Endothelial cell of umbilical vein (primary cell): Measurements from ENCODE around the gene DOCK8. TPM values are rescaled to one million over a fixed set of nuclear protein-coding genes. Genes with fewer than 3 reads are reported as not detected.

Experiments
- BruUV-seq: library from RNA; stranded (reverse); fragments of 400-500 nt; replicated peaks from 2 replicates; lab custom pipeline; 2021; lab: Mats Ljungman, UMichigan
- CTCF ChIA-PET: fragments of 300-600, 350-600 bp; sonication (Branson Sonifier 250); formaldehyde crosslinking; loops from one replicate; lab custom pipeline; 2021; ENCODE audit warnings: antibody characterized with exemption, inconsistent platforms; lab: Charles Lee
- POLR2A ChIA-PET: fragments of 300-600, 350-600 bp; sonication (Branson Sonifier 250); formaldehyde crosslinking; loops from one replicate; lab custom pipeline; 2021; ENCODE audit warnings: antibody characterized with exemption, inconsistent platforms; lab: Charles Lee
- DNase-seq: peaks from one replicate; pipeline ENCODE4 v3.0.0-alpha.2; 2011; ENCODE audit warnings: low read depth, low spot score
- FAIRE-seq: peaks from 2 replicates; lab custom pipeline; 2011; peaks lifted over from hg19 to GRCh38; lab: Jason Lieb, UNC
- H2AFZ ChIP-seq: 2 replicates; pipeline ENCODE4 v1.6.0; 2012; ENCODE audit warnings: low read depth, low read length, control low read depth, inconsistent platforms
- H3K27ac ChIP-seq: 2 replicates; pipeline ENCODE4 v1.5.1; 2011; ENCODE audit warnings: low read depth, mild to moderate bottlenecking, control low read depth, low read length, moderate library complexity; ENCODE audit not compliant: insufficient read depth
- H3K27me3 ChIP-seq, 2 experiments: 2 replicates each; pipeline versions ENCODE4 v1.6.0 to v1.6.1; 2011; ENCODE audit warnings: low read length in 2 of 2, mixed read lengths in 1 of 2; ENCODE audit not compliant: control insufficient read depth in 2 of 2, insufficient read depth in 2 of 2
- H3K36me3 ChIP-seq, 2 experiments: 2 replicates in 1 of 2; 3 replicates in 1 of 2; pipeline ENCODE4 v1.5.1; 2011; ENCODE audit warnings: low read length in 2 of 2, mild to moderate bottlenecking in 1 of 2, moderate library complexity in 1 of 2; ENCODE audit not compliant: control insufficient read depth in 2 of 2, insufficient read depth in 2 of 2; ENCODE audit errors: extremely low read depth in 1 of 2
- H3K4me1 ChIP-seq: 3 replicates; pipeline ENCODE4 v1.5.1; 2011; ENCODE audit warnings: mild to moderate bottlenecking, low read length; ENCODE audit not compliant: control insufficient read depth, insufficient read depth; ENCODE audit errors: extremely low read depth
- H3K4me2 ChIP-seq: 2 replicates; pipeline ENCODE4 v1.6.1; 2011; ENCODE audit warnings: low read length, control low read depth, mixed read lengths; ENCODE audit not compliant: insufficient read depth
- H3K4me3 ChIP-seq, 3 experiments: fragments of 200-600 bp in 1 of 3; sonication (generic), shearing (Covaris generic) in 1 of 3; replicated peaks in 1 of 3; 2 replicates each; pipeline ENCODE4 v1.5.1; 2011 to 2016; ENCODE audit warnings: control low read depth in 3 of 3, low read length in 3 of 3, mild to moderate bottlenecking in 2 of 3, inconsistent platforms in 1 of 3, low read depth in 1 of 3, moderate library complexity in 1 of 3; ENCODE audit not compliant: insufficient read depth in 1 of 3
- H3K79me2 ChIP-seq: 2 replicates; pipeline ENCODE4 v1.6.0; 2012; ENCODE audit warnings: low read length, inconsistent platforms; ENCODE audit not compliant: control insufficient read depth, insufficient read depth
- H3K9ac ChIP-seq: replicated peaks from 2 replicates; pipeline ENCODE3; 2011; ENCODE audit warnings: low read length, control low read depth; ENCODE audit not compliant: insufficient read depth; ENCODE audit errors: extremely low read depth
- H3K9me1 ChIP-seq: replicated peaks from 3 replicates; pipeline ENCODE4 v1.6.0; 2011; ENCODE audit warnings: mild to moderate bottlenecking, low read length; ENCODE audit not compliant: control insufficient read depth, insufficient read depth; ENCODE audit errors: extremely low read depth
- H3K9me3 ChIP-seq: replicated peaks from 2 replicates; pipeline ENCODE4 v1.5.1; 2012; ENCODE audit warnings: low read length, inconsistent platforms; ENCODE audit not compliant: control insufficient read depth, insufficient read depth
- H4K20me1 ChIP-seq: replicated peaks from 2 replicates; pipeline ENCODE3; 2011; ENCODE audit warnings: mild to moderate bottlenecking, low read length; ENCODE audit not compliant: control insufficient read depth, insufficient read depth; ENCODE audit errors: extremely low read depth
- CTCF ChIP-seq, 2 donors: IDR thresholded peaks; 1 replicate in 1 of 2; 2 replicates in 1 of 2; pipeline ENCODE4 v1.5.1; 2011; ENCODE audit warnings: low read length in 2 of 2, mild to moderate bottlenecking in 2 of 2, moderate library complexity in 2 of 2, control low read depth in 1 of 2, inconsistent platforms in 1 of 2, low read depth in 1 of 2; ENCODE audit not compliant: insufficient read depth in 1 of 2; ENCODE audit errors: extremely low read depth in 1 of 2
- EZH2 ChIP-seq: IDR thresholded peaks from 2 replicates; pipeline ENCODE4 v1.6.1; 2012; ENCODE audit warnings: borderline replicate concordance, low read depth, mild to moderate bottlenecking, moderate library complexity, low read length, inconsistent platforms; ENCODE audit not compliant: severe bottlenecking
- FOS ChIP-seq: IDR thresholded peaks from 2 replicates; pipeline ENCODE4 v1.6.1; 2011; ENCODE audit warnings: mild to moderate bottlenecking, low read length, moderate library complexity, borderline replicate concordance; ENCODE audit not compliant: insufficient read depth
- GATA2 ChIP-seq: IDR thresholded peaks from 2 replicates; pipeline ENCODE4 v1.7.0; 2011; ENCODE audit warnings: low read depth, mild to moderate bottlenecking, moderate library complexity, mixed read lengths, low read length; ENCODE audit not compliant: insufficient read length, insufficient read depth
- JUN ChIP-seq: IDR thresholded peaks from 2 replicates; pipeline ENCODE4 v1.6.1; 2011; ENCODE audit warnings: borderline replicate concordance, low read depth; ENCODE audit not compliant: insufficient read length, insufficient read depth
- MAX ChIP-seq: IDR thresholded peaks from 2 replicates; pipeline ENCODE4 v1.6.1; 2011; ENCODE audit not compliant: insufficient read depth, insufficient read length
- MYC ChIP-seq: IDR thresholded peaks from one replicate; pipeline ENCODE4 v1.6.1; 2011; ENCODE audit warnings: mild to moderate bottlenecking, low read depth, low read length
- POLR2A ChIP-seq: IDR thresholded peaks from 2 replicates; pipeline ENCODE4 v1.6.1; 2012; ENCODE audit warnings: low read depth, mild to moderate bottlenecking, control low read depth, low read length
- POLR2AphosphoS5 ChIP-seq: IDR thresholded peaks from 2 replicates; pipeline ENCODE4 v1.6.1; 2012; ENCODE audit warnings: low read depth, mild to moderate bottlenecking, control low read depth, low read length, moderate library complexity; ENCODE audit not compliant: insufficient read depth
- dilution Hi-C: fragments of 300-500 bp; cut with MboI; formaldehyde crosslinking; loops from one replicate; pipeline ENCODE4 v1.15.0; 2019; ENCODE audit warnings: low sequenced_read_pairs; ENCODE audit not compliant: extremely low pct_ligation_motif_present
- intact Hi-C: fragments of 100-400 bp; cut with micrococcal nuclease; formaldehyde crosslinking; loops from one replicate; pipeline ENCODE4 v1.10.0; 2022
- polyA plus RNA-seq, 4 experiments: library from polyadenylated mRNA; depleted of rRNA in 3 of 4; stranded (reverse) in 3 of 4; unstranded in 1 of 4; fragments of >200 nt; gene quantifications; 2 replicates each; pipeline versions ENCODE4 v1.2.1 to v1.2.3, GENCODE V29; 2011 to 2012; ENCODE audit warnings: missing spikeins in 1 of 4
- total RNA-seq: library from RNA; stranded (reverse); gene quantifications from 2 replicates; pipeline ENCODE4 v1.2.3, GENCODE V29; 2021

Gene DOCK8
- total and polyA plus RNA-seq, 2 donors (not counting 3 experiments of a cell fraction or from before 2014, with no cell fraction given) = 0.54 to 1.3 TPM

DNA sequence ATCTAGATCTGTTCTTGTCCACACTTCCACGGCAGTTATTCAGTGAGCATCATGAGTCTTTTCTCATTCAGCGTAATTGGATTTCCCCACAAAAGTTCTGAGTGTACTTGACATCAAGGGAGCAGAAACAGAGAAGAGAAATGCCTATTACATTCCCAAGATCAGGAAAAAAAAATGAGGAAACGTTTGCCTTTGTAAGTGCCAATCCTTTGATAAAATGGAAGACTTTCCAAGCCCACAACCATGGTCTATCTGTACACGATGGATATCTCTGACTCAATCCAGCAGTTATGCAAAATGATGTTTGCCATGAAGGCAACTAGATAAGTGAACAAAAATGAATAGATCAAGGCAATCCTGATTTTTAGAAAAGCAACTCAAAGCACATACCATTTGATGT is 235.9 kb downstream of the DOCK8 start:
- FAIRE-seq = no peak
- dilution Hi-C loops = no loop called here
- H3K9ac ChIP-seq = no peak overlapping the region

More for the DNA sequence above, 235.9 kb downstream of the DOCK8 start:
- H3K27ac ChIP-seq = no peak overlapping the region
- no peak overlapping the region for H3K4me2 ChIP-seq
- ChIA-PET POLR2A (no interaction called here), CTCF (no interaction called here)
- no peaks in the 10 kb centered on the region for H3K4me1 ChIP-seq
- no peaks in the 10 kb centered on the region for H3K79me2 ChIP-seq
- H2AFZ ChIP-seq = no peak overlapping the region
- DNase-seq = no peak
- H3K9me3 ChIP-seq = no peaks in the 10 kb centered on the region
- H3K36me3 ChIP-seq = no peaks in the 10 kb centered on the region
- no peak for TF ChIP-seq FOS
- no peak for TF ChIP-seq EZH2
- no peak for TF ChIP-seq JUN
- TF ChIP-seq CTCF (IDR thresholded peaks at IDR 0.05; ENCODE audit: extremely low read depth in 1 of 2, insufficient read depth in 1 of 2, low read depth in 1 of 2, low read length in 2 of 2) = no peak
- TF ChIP-seq GATA2 = no peak
- TF ChIP-seq POLR2AphosphoS5 = no peak
- no peak for TF ChIP-seq MAX
- no peak for TF ChIP-seq MYC
- TF ChIP-seq POLR2A = no peak
- H3K4me3 ChIP-seq = no peak overlapping the region
- intact Hi-C loops = no loop called here
- no TSS peak for BruUV-seq
- H3K27me3 ChIP-seq = no peaks in the 10 kb centered on the region
- H4K20me1 ChIP-seq = no peaks in the 10 kb centered on the region
- H3K9me1 ChIP-seq = no peaks in the 10 kb centered on the region
